Type B pancreatic cell (in vitro differentiated cells): ENCODE results near the gene CAPN8. TPM values are rescaled to one million over a fixed set of nuclear protein-coding genes. Genes with fewer than 3 reads are reported as not detected.

Source experiments
- DNase-seq: peaks from one replicate; pipeline ENCODE4 v3.0.0; 2021; ENCODE audit warnings: mixed read lengths; ENCODE audit not compliant: unreplicated experiment; ENCODE audit errors: extremely low spot score
- H3K27ac Mint-ChIP-seq: 2 replicates; pipeline ENCODE4 v1.8.0; 2021; ENCODE audit warnings: mild to moderate bottlenecking, mixed read lengths
- H3K27me3 Mint-ChIP-seq: 2 replicates; pipeline ENCODE4 v1.8.0; 2021; ENCODE audit warnings: mixed read lengths
- H3K36me3 Mint-ChIP-seq: 2 replicates; pipeline ENCODE4 v1.8.0; 2021; ENCODE audit warnings: mixed read lengths
- H3K4me1 Mint-ChIP-seq: one replicate; pipeline ENCODE4 v1.8.0; 2021; ENCODE audit warnings: mixed read lengths; ENCODE audit not compliant: unreplicated experiment
- H3K4me3 Mint-ChIP-seq: 2 replicates; pipeline ENCODE4 v1.8.0; 2021; ENCODE audit warnings: mild to moderate bottlenecking, mixed read lengths
- H3K9me3 Mint-ChIP-seq: 2 replicates; pipeline ENCODE4 v1.8.0; 2021; ENCODE audit warnings: mixed read lengths
- CTCF ChIP-seq: fragments of 200-600 bp; sonication (generic); conservative IDR thresholded peaks from 2 replicates; pipeline ENCODE4 v1.5.0; 2021; ENCODE audit warnings: antibody characterized with exemption, mild to moderate bottlenecking
- total RNA-seq: library from RNA; stranded (reverse); gene quantifications from 2 replicates; pipeline ENCODE4 v1.2.1, GENCODE V29; 2021; ENCODE audit warnings: low replicate concordance

CAPN8 gene
- total RNA-seq, 1 donor from 2014 or later, result 2.3 TPM

- Mint-ChIP-seq H3K4me3 (no peak overlapping the region), H3K4me1 (peaks cover 50% of the 10 kb centered on the region), H3K9me3 (no peaks in the 10 kb centered on the region), H3K36me3 (no peaks in the 10 kb centered on the region), H3K27me3 (peaks cover 6% of the 10 kb centered on the region), H3K27ac (no peak overlapping the region)
- no peak for DNase-seq
- TF ChIP-seq CTCF, result no peak
These were observed 38.1 kb upstream of the CAPN8 start for GRCh38 chr1:223703668-223704013.

GRCh38 chr1:223702735-223703667, 37.5 kb upstream of the CAPN8 start:
- no peaks in the 10 kb centered on the region for H3K9me3 Mint-ChIP-seq
- peaks cover 51% of the 10 kb centered on the region for H3K4me1 Mint-ChIP-seq
- H3K27ac Mint-ChIP-seq, result peak overlapping the region; percentile 56
- H3K27me3 Mint-ChIP-seq, result peaks cover 4% of the 10 kb centered on the region
- no peak overlapping the region for H3K4me3 Mint-ChIP-seq
- no peaks in the 10 kb centered on the region for H3K36me3 Mint-ChIP-seq
- no peak for TF ChIP-seq CTCF
- DNase-seq, result no peak

- Mint-ChIP-seq H3K27ac (peak overlapping the region; percentile 94), H3K4me3 (peak overlapping the region; percentile 67), H3K4me1 (peaks cover 37% of the 10 kb centered on the region), H3K27me3 (peaks cover 3% of the 10 kb centered on the region), H3K36me3 (no peaks in the 10 kb centered on the region), H3K9me3 (no peaks in the 10 kb centered on the region)
- no peak for DNase-seq
- no peak for TF ChIP-seq CTCF
These were observed 35.6 kb upstream of the CAPN8 start for GRCh38 chr1:223700942-223701637.

- Mint-ChIP-seq H3K27me3 (peaks cover 3% of the 10 kb centered on the region), H3K36me3 (no peaks in the 10 kb centered on the region), H3K4me1 (peaks cover 30% of the 10 kb centered on the region), H3K9me3 (no peaks in the 10 kb centered on the region), H3K27ac (peak overlapping the region; percentile 94), H3K4me3 (peak overlapping the region; percentile 67)
- TF ChIP-seq CTCF, result no peak
- no peak for DNase-seq
These were observed 35.0 kb upstream of the CAPN8 start for GRCh38 chr1:223700388-223700918.

- Mint-ChIP-seq H3K4me3 (no peak overlapping the region), H3K27ac (no peak overlapping the region), H3K9me3 (no peaks in the 10 kb centered on the region)
These were observed 30.4 kb upstream of the CAPN8 start for GRCh38 chr1:223695941-223696340.

More at GRCh38 chr1:223695941-223696340, 30.4 kb upstream of the CAPN8 start:
- no peaks in the 10 kb centered on the region for H3K36me3 Mint-ChIP-seq
- TF ChIP-seq CTCF, result no peak
- no peak for DNase-seq
- no peaks in the 10 kb centered on the region for H3K27me3 Mint-ChIP-seq
- H3K4me1 Mint-ChIP-seq, result peaks cover 18% of the 10 kb centered on the region
